Measurements from ENCODE around the gene PDLIM5.

The PDLIM5 gene

DNA sequence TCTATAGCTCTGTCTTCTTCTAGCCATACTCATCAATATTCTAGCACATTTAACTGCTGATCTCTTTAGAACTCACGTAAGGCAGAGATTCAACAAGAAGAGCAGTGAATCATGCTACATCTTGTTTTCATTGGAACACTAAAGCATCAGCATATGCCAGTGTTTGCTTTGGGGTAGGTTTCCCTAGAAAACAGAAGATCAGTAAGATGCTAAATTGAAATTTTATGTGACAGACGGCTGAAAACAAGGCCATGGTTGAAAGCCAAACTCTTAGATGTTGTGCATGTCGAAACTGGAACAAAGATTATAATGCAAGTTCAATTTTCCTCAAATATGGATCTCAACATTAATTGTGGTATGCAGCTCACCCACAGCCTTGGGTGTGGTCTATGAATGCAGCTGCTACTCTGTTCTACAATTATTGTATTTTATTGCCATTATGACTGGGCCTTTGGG lies 107.6 kb downstream of the PDLIM5 start:
- DNase-seq (ENCODE audit: low read depth): peak; percentile 71

GRCh38 chr4:94561249-94562024 lies 109.7 kb downstream of the PDLIM5 start:
- peak; percentile 94 for DNase-seq (ENCODE audit: low read depth)

GRCh38 chr4:94562285-94562684 lies 110.5 kb downstream of the PDLIM5 start:
- DNase-seq (ENCODE audit: low read depth): no peak

DNA sequence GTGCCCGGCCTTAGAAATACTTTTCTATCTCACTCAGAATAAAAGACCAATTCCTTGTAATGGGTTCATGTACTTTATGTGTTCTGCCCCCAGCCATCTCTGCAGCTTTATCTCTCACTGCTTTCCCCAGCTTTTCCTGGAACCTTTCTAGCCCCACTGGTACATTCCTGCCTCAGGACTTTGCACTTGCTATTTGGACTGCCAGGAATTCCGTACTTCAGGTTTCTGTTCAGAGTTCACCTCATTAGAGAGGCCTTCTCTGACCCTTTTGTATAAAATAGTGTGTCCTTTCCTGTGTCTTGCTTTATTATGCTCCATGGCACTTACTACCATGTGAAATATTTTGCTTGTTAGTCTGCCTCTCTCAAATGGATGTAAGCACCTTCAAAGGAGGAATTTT lies 112.5 kb downstream of the PDLIM5 start:
- no peak for DNase-seq (ENCODE audit: low read depth)

DNA sequence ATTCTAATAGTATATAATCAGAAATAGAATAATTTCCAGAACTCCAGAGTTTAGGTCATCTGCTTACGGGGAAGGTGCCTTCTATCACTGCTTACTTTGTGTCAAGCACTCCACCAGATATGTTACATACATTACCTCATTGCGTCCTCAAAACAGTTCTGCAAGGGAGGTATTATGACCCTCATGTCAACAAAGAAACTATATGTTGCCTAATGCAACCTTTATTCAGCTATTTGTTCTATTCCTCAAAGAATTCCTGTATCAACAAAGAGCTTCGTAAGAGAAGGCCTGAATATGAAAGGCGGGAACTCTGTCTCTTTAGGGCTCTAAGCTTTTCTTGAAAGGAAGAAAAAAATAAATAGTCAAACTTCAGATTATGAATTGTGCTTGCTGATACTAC lies 114.7 kb downstream of the PDLIM5 start:
- DNase-seq (ENCODE audit: low read depth): no peak

DNA sequence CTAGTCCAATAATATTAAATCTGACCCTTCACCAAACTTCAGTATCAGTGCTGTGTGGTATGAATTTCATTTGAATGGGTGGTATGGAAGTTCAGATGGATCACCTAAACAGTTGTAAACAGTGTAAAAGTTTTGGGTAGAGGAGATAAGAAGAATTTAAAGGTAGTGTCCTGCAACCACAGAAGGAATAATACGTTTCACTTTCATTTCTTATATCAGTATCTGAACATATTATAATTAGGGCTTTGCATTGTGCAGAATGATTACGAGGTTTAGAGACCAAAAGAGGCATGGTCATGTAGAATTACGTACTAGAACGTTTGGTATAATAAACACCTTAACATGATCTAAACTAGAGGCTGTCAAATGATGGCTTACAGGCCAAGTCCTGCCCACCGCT lies 116.1 kb downstream of the PDLIM5 start:
- DNase-seq (ENCODE audit: low read depth): no peak

DNA sequence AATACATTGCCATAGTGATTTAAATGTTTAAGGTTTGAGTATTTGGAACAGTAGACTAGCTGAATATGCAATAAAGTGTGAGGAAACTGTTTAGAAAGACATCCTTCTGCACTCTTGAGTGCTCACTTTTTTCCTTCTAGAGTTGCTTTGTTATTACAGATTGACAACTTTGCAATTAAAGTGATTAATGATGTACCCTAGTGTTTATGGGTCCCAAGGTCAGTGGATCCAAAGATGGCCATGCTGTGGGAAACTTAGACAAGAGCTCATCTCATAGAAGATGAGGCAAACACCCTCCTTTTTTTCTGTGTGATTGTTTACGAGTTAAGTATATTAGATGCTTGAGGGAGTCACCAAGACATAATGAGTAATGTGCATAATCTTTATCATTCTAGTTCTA lies 118.8 kb downstream of the PDLIM5 start:
- no peak for DNase-seq (ENCODE audit: low read depth)

GRCh38 chr4:94571298-94571697 lies 119.6 kb downstream of the PDLIM5 start:
- DNase-seq (ENCODE audit: low read depth): no peak

DNA sequence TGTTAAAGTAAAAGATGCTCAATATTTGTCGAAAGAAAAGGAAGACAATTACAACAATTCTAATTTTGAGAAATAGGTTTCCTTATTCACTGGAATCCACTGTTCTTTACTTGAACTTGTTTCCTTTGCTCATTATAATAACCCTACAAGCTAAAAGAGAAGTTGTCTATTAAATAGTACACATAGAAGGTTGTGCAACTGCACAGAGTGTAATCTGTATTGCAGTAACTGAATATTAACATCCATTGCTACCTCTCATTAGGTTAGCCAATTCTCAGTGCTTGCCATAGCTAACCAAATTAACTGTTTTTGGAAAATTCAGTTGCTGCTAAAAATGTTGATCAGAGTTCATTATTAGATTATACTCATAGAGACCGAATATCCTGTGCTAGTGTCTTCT lies 120.0 kb downstream of the PDLIM5 start:
- no peak for DNase-seq (ENCODE audit: low read depth)

- DNase-seq (ENCODE audit: low read depth): no peak
These were observed 122.3 kb downstream of the PDLIM5 start for GRCh38 chr4:94574050-94574449.

DNA sequence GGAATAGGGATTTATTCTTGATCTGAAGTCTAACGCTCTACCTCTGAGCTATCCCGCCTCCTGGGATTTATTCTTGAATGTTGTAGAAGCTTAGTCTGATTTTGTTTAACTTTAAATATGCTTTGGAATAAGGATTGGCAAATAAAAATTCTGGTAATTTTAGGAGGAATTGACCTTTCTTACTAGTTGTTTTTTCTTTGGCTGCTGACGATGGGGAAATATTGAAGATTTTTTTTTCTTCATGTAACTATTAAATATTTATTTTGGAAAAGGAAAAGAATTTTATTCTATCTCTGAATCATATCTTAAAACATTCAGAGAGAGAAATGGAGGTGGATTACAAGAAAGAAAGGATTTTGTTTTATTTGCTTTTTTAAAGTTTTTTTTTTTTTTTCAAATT lies 122.9 kb downstream of the PDLIM5 start:
- no peak for DNase-seq (ENCODE audit: low read depth)

- DNase-seq (ENCODE audit: low read depth): no peak
These were observed 123.9 kb downstream of the PDLIM5 start for GRCh38 chr4:94575652-94576051.

- DNase-seq (ENCODE audit: low read depth): no peak
These were observed 124.5 kb downstream of the PDLIM5 start for GRCh38 chr4:94576210-94576609.

DNA sequence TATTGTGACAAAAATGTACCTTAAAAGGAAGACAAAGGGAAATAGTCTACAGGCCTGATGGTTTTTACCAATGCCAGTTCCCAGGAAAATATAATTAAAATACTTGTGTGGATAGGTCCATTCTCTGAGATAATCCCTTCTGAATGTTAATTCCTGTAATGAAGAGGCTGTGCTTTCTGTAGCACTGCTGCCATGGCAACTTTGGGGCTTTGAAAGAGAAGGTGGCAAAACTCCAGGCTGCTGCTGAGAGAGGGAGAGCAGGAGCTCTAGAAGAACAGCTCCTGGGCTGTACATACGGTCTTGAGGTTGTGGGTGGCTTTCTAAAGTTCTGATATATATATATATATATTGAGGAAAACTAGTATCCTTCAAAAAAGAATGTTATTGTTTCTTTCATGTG lies 125.4 kb downstream of the PDLIM5 start:
- peak; percentile 77 for DNase-seq (ENCODE audit: low read depth)

- DNase-seq (ENCODE audit: low read depth): no peak
These were observed 126.5 kb downstream of the PDLIM5 start for GRCh38 chr4:94578195-94578594.

DNA sequence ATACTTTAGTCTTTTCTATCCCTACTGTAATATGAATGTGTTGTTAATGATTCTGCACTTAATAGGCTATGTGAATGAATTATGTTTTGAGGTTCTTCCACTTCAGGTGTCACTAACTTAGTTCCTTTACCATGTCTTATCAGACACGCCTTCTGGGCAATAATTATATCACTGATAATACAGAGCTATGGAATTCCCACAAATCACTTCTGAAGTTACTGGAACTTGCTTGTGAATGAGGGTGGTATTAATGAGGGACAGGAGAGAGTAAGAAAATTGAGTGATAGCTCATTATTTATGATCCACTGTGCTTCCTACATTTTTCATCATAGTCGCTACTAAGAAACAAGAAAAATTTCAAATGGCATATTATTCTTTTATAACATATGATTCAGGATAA lies 130.0 kb downstream of the PDLIM5 start:
- no peak for DNase-seq (ENCODE audit: low read depth)

DNA sequence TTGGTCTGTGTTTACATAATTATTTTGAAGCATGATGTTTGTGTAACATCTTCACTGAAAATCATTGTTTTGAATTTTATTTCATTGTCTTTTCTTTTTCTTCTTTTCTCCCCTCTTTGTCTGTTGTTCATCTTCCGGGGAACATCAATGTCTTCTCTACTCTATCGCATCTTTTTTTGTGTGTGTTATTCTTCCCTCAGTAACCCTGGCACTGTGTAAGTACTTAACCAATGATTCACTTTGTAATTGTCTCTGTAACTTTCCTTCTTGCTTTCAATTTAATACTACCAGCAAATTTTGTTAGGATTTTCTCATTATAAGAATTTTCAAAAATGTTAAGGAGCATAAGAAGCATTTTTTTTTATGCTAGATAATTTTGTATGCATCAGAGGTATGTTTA lies 130.8 kb downstream of the PDLIM5 start:
- DNase-seq (ENCODE audit: low read depth): peak; percentile 61

DNA sequence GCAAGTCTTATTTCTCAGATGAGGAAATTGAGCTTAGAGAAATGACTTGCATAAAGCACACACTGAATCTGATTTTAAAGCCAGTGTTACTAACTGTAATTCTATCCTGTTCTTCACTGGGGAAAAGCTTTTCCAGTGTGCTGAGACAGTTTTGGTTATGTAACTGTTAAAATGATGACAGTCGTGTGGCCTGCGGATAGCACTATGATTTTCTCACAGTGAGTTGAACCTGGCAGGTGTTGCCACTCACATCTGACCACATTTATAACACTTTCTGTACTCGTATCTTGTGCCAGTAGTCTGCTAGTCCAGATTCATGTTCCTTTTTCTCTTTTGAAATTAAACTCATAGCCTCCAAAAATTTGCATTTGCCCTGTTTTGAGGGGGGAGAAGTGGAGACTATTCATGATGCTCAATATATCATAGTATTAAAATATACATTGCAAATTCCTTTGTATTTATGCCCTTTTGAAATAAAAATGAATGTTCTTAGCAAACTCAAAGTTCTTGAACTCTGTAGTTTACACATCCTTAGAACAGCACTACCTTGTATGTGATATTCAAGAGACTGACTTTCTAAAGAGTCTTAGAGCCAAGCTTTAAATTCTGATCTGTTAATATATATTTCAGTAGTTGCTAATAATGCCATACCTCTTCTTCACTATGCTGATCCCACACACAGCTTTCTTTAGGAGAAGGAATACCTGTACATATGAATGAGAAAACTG lies 132.3 kb downstream of the PDLIM5 start:
- DNase-seq (ENCODE audit: low read depth): no peak

GRCh38 chr4:94588896-94589693 lies 137.4 kb downstream of the PDLIM5 start:
- DNase-seq (ENCODE audit: low read depth): no peak

DNA sequence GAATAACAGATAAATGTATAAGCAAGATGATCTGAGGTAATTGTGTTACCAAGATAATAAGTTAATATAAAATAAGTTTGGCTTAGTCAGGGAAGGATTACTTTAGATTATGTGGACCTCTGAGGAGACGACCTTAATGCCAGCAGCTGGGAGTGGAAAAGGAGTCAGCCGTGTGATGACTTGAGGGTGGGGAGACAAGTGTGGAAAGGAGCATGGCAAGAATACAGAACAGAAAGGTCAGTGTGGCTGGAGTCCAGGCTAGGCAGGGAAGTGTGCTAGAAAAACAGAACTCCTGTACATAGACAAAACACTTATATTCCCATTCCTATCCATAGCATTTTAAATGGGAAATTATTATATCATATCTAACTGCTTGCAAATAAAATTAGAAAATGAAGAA lies 138.8 kb downstream of the PDLIM5 start:
- DNase-seq (ENCODE audit: low read depth): no peak

DNA sequence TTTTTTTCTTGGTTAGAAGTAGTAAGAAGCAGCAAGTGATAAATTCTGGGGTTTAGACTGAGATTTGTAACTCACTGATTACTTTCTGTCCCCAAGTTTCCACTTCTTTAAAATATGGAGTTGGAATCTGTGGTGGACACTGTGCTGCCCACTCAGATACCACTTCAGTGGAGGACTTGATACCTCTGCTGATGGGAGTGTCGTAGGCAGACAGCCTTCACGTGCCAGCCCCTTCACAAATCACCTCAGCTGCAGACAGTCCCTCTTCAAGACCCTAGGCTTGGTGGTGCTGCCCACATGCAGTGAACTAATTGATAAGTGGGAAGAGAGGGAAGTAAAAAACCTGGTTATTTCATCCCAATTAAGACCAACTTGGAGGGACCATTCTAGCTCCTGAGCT lies 139.5 kb downstream of the PDLIM5 start:
- no peak for DNase-seq (ENCODE audit: low read depth)

DNA sequence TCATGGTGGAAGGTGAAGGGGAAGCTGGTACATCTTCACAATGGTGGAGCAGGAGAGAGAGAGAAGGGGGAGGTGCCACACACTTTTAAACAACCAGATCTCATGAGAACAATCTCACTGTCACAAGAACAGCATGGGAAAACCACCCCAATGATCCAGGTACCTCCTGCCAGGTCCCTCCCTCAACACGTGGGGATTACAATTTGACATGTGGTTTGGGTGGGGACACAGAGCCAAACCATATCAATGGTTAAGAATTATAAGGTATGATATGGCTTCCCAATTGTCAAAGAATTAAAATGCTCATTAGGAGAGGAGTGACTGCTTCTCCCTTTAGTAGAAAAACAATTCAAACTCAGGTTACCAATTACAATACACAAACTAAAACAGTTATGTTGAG lies 143.3 kb downstream of the PDLIM5 start:
- DNase-seq (ENCODE audit: low read depth): no peak

Measured in iris pigment epithelial cell (primary cell).